IgD-negative memory B cell (primary cell): ENCODE results near the gene DCAF11. TPM values are rescaled to one million over a fixed set of nuclear protein-coding genes. Genes with fewer than 3 reads are reported as not detected.

Experiments used
- H3K27ac Mint-ChIP-seq, 3 donors: one replicate each; pipeline ENCODE4 v1.8.0; 2020 to 2022; ENCODE audit warnings: mild to moderate bottlenecking in 3 of 3, mixed read lengths in 3 of 3, moderate library complexity in 1 of 3
- H3K27me3 Mint-ChIP-seq: one replicate; pipeline ENCODE4 v1.8.0; 2021; ENCODE audit warnings: mixed read lengths
- H3K36me3 Mint-ChIP-seq: one replicate; pipeline ENCODE4 v1.8.0; 2020; ENCODE audit warnings: mild to moderate bottlenecking, mixed read lengths
- H3K4me1 Mint-ChIP-seq, 3 donors: one replicate each; pipeline ENCODE4 v1.8.0; 2020 to 2022; ENCODE audit warnings: mixed read lengths in 3 of 3, mild to moderate bottlenecking in 1 of 3
- H3K4me3 Mint-ChIP-seq, 4 donors: one replicate each; pipeline ENCODE4 v1.8.0; 2020 to 2022; ENCODE audit warnings: mild to moderate bottlenecking in 4 of 4, mixed read lengths in 4 of 4, moderate library complexity in 3 of 4
- H3K9me3 Mint-ChIP-seq, 3 donors: one replicate each; pipeline ENCODE4 v1.8.0; 2020 to 2021; ENCODE audit warnings: mixed read lengths in 3 of 3, mild to moderate bottlenecking in 1 of 3
- polyA plus RNA-seq: library from polyadenylated mRNA; unstranded; fragments of 300-500 nt; fragmentation: Illumina TruSeq; gene quantifications from one replicate; pipeline ENCODE4 v1.2.3, GENCODE V29; 2021

Gene DCAF11
- 74.5 TPM for polyA plus RNA-seq

GRCh38 chr14:24114532-24115421 is at the start of gene DCAF11, which contains the start of gene NRL:
Gene DCAF11 (plus strand): TSS chr14:24114777. CDS start chr14:24115595, 818 bp downstream.
Gene NRL (minus strand): TSS chr14:24114949. CDS start chr14:24082848, 32,101 bp downstream.
- Mint-ChIP-seq H3K4me1 (peaks cover 17 to 21% (median 20%) of the 10 kb centered on the region in 3 donors), H3K4me3 (peak within 1 kb of the TSS; percentile 95 to 100 (median 98)), H3K27me3 (no peaks in the 10 kb centered on the region), H3K27ac (peak within 1 kb of the TSS; percentile 98 to 100 (median 100)), H3K9me3 (no peaks in the 10 kb centered on the region), H3K36me3 (peaks cover 2% of the 10 kb centered on the region)

GRCh38 chr14:24064856-24065255 is 49.7 kb upstream of the DCAF11 start:
- peaks cover 3% of the 10 kb centered on the region for H3K36me3 Mint-ChIP-seq
- no peaks in the 10 kb centered on the region for H3K9me3 Mint-ChIP-seq
- H3K27me3 Mint-ChIP-seq: no peaks in the 10 kb centered on the region
- peaks cover 0 to 2% (median 0%) of the 10 kb centered on the region in 3 donors for H3K4me1 Mint-ChIP-seq
- no peak overlapping the region for H3K4me3 Mint-ChIP-seq
- no peak overlapping the region for H3K27ac Mint-ChIP-seq

- no peaks in the 10 kb centered on the region for H3K9me3 Mint-ChIP-seq
- H3K27me3 Mint-ChIP-seq: no peaks in the 10 kb centered on the region
- H3K4me3 Mint-ChIP-seq: no peak overlapping the region
- peaks cover 0 to 2% (median 0%) of the 10 kb centered on the region in 3 donors for H3K4me1 Mint-ChIP-seq
- no peak overlapping the region for H3K27ac Mint-ChIP-seq
- H3K36me3 Mint-ChIP-seq: no peaks in the 10 kb centered on the region
Measured at GRCh38 chr14:24065408-24065807, 49.2 kb upstream of the DCAF11 start.

GRCh38 chr14:24066496-24067132 is 48.0 kb upstream of the DCAF11 start:
- no peak overlapping the region for H3K4me3 Mint-ChIP-seq
- H3K4me1 Mint-ChIP-seq: peaks cover 0 to 2% (median 1%) of the 10 kb centered on the region in 3 donors
- H3K27ac Mint-ChIP-seq: no peak overlapping the region
- H3K36me3 Mint-ChIP-seq: no peaks in the 10 kb centered on the region
- no peaks in the 10 kb centered on the region for H3K9me3 Mint-ChIP-seq
- no peaks in the 10 kb centered on the region for H3K27me3 Mint-ChIP-seq

- H3K4me3 Mint-ChIP-seq: no peak overlapping the region
- no peaks in the 10 kb centered on the region for H3K36me3 Mint-ChIP-seq
- peaks cover 0 to 2% (median 1%) of the 10 kb centered on the region in 3 donors for H3K4me1 Mint-ChIP-seq
- H3K27ac Mint-ChIP-seq: no peak overlapping the region
- no peaks in the 10 kb centered on the region for H3K27me3 Mint-ChIP-seq
- H3K9me3 Mint-ChIP-seq: no peaks in the 10 kb centered on the region
Measured at GRCh38 chr14:24067133-24068082, 47.2 kb upstream of the DCAF11 start.

- no peaks in the 10 kb centered on the region for H3K36me3 Mint-ChIP-seq
- peaks cover 0 to 1% (median 0%) of the 10 kb centered on the region in 3 donors for H3K4me1 Mint-ChIP-seq
- no peaks in the 10 kb centered on the region for H3K27me3 Mint-ChIP-seq
- H3K27ac Mint-ChIP-seq: no peak overlapping the region
- H3K4me3 Mint-ChIP-seq: no peak overlapping the region
- H3K9me3 Mint-ChIP-seq: no peaks in the 10 kb centered on the region
Measured at GRCh38 chr14:24068711-24069410, 45.7 kb upstream of the DCAF11 start.

GRCh38 chr14:24069411-24069735 is 45.2 kb upstream of the DCAF11 start:
- no peaks in the 10 kb centered on the region for H3K36me3 Mint-ChIP-seq
- no peaks in the 10 kb centered on the region for H3K27me3 Mint-ChIP-seq
- no peak overlapping the region for H3K27ac Mint-ChIP-seq
- no peak overlapping the region for H3K4me3 Mint-ChIP-seq
- peaks cover 0 to 1% (median 0%) of the 10 kb centered on the region in 3 donors for H3K4me1 Mint-ChIP-seq
- no peaks in the 10 kb centered on the region for H3K9me3 Mint-ChIP-seq

- peaks cover 5 to 11% (median 5%) of the 10 kb centered on the region in 3 donors for H3K4me1 Mint-ChIP-seq
- no peaks in the 10 kb centered on the region for H3K9me3 Mint-ChIP-seq
- H3K27ac Mint-ChIP-seq: no peak overlapping the region
- H3K27me3 Mint-ChIP-seq: no peaks in the 10 kb centered on the region
- H3K36me3 Mint-ChIP-seq: no peaks in the 10 kb centered on the region
- no peak overlapping the region for H3K4me3 Mint-ChIP-seq
Measured at GRCh38 chr14:24070285-24071143, 44.1 kb upstream of the DCAF11 start.

- Mint-ChIP-seq H3K4me1 (peaks cover 5 to 16% (median 9%) of the 10 kb centered on the region in 3 donors), H3K9me3 (no peaks in the 10 kb centered on the region), H3K36me3 (no peaks in the 10 kb centered on the region), H3K27me3 (no peaks in the 10 kb centered on the region), H3K4me3 (no peak within 1 kb of the TSS), H3K27ac (no peak within 1 kb of the TSS)
Measured at GRCh38 chr14:24071144-24071697, 43.4 kb upstream of the DCAF11 start, which contains the start of gene CPNE6. Gene CPNE6 (plus strand): TSS chr14:24071562. CDS start chr14:24072937, 1,375 bp downstream.

- no peaks in the 10 kb centered on the region for H3K36me3 Mint-ChIP-seq
- no peak overlapping the region for H3K4me3 Mint-ChIP-seq
- peaks cover 5 to 19% (median 9%) of the 10 kb centered on the region in 3 donors for H3K4me1 Mint-ChIP-seq
- H3K27me3 Mint-ChIP-seq: no peaks in the 10 kb centered on the region
- H3K27ac Mint-ChIP-seq: no peak overlapping the region
- no peaks in the 10 kb centered on the region for H3K9me3 Mint-ChIP-seq
Measured at GRCh38 chr14:24071836-24072430, 42.6 kb upstream of the DCAF11 start.

GRCh38 chr14:24072436-24072835 is 42.1 kb upstream of the DCAF11 start:
- Mint-ChIP-seq H3K36me3 (no peaks in the 10 kb centered on the region), H3K4me3 (no peak overlapping the region), H3K4me1 (peaks cover 5 to 19% (median 9%) of the 10 kb centered on the region in 3 donors), H3K27me3 (no peaks in the 10 kb centered on the region), H3K9me3 (no peaks in the 10 kb centered on the region), H3K27ac (no peak overlapping the region)

GRCh38 chr14:24072881-24073877 is 41.4 kb upstream of the DCAF11 start:
- Mint-ChIP-seq H3K4me1 (peaks cover 5 to 19% (median 9%) of the 10 kb centered on the region in 3 donors), H3K4me3 (no peak overlapping the region), H3K36me3 (no peaks in the 10 kb centered on the region), H3K27ac (no peak overlapping the region), H3K27me3 (no peaks in the 10 kb centered on the region), H3K9me3 (no peaks in the 10 kb centered on the region)
